Right renal cortex interstitium (tissue), 3 donors: Measurements from ENCODE around the gene WDR48. TPM values are rescaled to one million over a fixed set of nuclear protein-coding genes. Genes with fewer than 3 reads are reported as not detected.
"Not testable (repeated sequence)": the region's sequence is repeated elsewhere in the genome, so short reads cannot be mapped to it uniquely, and the experiment has no call there.

ENCODE experiments used
- DNase-seq, 3 donors: peaks; one replicate each; pipeline ENCODE4 v3.0.0-alpha.2; 2013; ENCODE audit warnings: low read depth in 3 of 3, low spot score in 2 of 3
- polyA plus RNA-seq, 3 donors: library from polyadenylated mRNA; unstranded; fragments of 120-200 nt; gene quantifications; one replicate each; pipeline ENCODE4 v1.2.1, GENCODE V29; 2013; ENCODE audit not compliant: insufficient read length in 3 of 3

Gene WDR48
- polyA plus RNA-seq = 100 to 1,000 TPM; 105 to 108 (median 108) TPM

GRCh38 chr3:39051649-39052561 lies at the start of gene WDR48, which contains the start of gene SCN11A:
WDR48 (plus strand) TSS chr3:39052016; CDS start chr3:39052026, 10 bp downstream.
SCN11A (minus strand) TSS chr3:39051944; CDS start chr3:38950362, 101,582 bp downstream.
- peak; percentile 92 to 96 (median 95) for DNase-seq

- no peak for DNase-seq
Observed at GRCh38 chr3:39005295-39005694, 46.5 kb upstream of the WDR48 start.

GRCh38 chr3:39011191-39011736 lies 40.6 kb upstream of the WDR48 start:
- DNase-seq = no peak

- DNase-seq = no peak
Observed at GRCh38 chr3:39013289-39013688, 38.5 kb upstream of the WDR48 start.

DNA sequence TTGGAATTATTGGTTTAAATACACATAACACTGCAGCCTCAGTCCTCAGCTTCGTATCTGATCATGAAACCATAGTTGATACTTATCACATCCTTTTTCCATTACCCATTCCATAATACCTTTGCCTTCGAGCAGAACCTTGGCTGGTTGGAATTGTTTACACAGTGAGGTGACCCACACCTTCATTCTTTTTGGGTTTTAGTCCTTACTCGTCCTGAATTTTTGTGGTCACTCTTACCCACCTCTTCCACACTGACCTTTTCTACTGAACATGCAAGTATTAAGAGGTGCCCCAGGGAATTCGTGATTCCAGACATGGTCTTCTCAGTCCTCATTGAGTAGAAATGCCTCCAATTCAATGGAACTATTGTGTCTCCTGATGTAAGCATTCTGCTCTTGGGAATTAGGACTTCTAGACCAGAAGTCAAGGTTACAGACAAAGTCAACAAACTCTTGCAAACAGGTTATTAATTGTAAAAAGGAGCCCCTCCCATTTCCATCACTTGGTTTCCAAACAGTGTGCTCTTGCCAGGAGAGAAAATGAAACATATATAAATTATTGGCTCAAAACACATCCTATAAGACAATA lies 37.8 kb upstream of the WDR48 start:
- DNase-seq = no peak

- no peak for DNase-seq
Observed at GRCh38 chr3:39015418-39015817, 36.4 kb upstream of the WDR48 start.

- DNase-seq = no peak
Observed at GRCh38 chr3:39019299-39019698, 32.5 kb upstream of the WDR48 start.

DNA sequence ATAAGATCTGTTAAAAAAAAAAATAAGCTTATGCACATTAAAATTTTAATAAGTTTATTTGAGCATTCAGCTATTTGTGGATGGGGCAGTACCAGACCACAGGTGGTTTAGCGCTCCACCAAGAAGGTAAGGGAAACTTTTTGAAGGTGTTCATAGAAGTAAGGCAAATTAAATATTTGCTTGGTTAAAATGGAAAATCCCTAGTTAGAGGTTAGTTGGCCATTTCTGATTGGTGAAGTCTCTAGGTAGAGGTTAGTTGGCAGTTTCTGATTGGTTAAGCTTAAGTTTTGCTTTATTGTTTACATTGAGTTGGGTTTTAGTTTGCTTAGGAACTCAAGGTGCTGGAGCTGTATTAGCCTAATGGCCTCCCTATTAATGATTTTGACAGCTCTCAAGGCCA lies 30.8 kb upstream of the WDR48 start:
- DNase-seq = no peak

DNA sequence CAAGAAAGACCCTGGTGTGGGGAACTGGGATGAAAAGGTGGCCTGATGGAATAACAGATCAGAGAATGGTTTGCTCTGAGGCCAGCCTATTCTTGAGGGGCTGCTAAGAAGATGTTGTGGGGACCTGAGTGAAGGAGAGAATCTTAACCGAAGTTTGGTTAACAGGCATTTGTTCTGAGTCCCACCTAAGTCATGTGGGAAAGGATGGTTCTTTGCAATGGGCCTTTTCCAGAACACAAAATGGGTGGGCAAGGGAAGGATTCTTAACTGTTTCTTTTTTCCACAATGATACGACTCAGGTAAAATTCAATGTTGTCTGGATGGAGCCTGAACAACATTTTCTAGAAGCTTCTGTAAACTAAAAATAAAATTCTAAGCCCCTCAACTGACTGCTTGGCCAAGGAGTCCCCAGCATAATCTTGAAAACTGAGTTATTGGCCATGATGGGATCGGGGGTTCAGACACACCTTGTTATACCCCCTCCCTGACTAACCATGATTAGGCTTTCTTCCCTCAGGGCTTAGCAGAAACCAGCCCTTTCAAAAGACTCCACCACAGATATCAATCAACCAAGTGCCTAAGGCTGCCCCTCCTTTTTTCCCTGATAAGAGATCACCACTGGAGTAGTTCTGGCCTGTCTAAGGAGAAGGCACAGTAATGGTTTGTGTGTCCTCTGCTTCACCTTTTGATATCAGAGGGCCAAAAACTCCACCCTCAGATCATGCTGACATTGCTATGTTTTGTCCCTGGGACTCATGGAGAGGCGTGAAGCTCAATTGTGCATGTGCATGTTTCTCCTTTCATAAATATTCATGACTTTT lies 30.1 kb upstream of the WDR48 start:
- no peak for DNase-seq

- DNase-seq = no peak
Observed at GRCh38 chr3:39022286-39022630, 29.6 kb upstream of the WDR48 start.

- no peak for DNase-seq
Observed at GRCh38 chr3:39024497-39024896, 27.3 kb upstream of the WDR48 start.

- DNase-seq = no peak
Observed at GRCh38 chr3:39025222-39025970, 26.4 kb upstream of the WDR48 start.

DNA sequence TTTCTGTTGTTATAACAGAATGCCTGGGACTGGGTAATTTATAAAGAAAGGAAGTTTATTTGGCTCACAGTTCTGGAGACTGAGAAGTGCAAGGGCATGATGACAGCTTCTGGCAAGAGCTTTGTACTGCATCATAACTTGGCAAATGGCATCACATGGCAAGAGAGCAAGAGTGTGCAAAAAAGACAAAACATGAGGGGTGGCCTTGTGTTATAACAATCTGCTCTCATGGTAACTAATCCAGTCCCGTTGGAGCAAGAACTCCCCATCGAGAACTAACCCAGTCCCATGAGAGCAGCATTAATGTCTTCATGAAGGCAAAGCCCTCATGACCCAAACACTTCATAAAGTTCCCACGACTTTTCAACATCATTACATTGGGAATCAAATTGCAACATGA lies 23.3 kb upstream of the WDR48 start:
- DNase-seq = no peak

DNA sequence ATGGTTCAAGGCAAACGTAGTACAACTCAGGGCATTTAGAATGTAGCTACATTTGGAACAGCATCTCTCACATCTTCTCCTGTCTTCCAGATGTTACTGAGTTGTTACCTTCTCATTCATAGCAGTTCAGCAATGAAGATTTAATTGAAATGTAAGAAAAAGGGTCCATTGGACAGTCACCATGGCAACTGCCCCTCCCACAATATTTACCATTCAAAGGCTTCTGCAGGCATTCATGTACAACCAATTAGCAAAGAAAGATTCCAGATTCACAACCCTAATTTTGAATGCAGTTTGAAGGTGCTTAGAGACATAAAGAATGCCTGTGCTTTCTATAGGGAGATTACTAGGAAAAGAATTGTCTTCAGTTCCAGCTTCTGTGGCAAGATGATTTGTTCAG lies 22.3 kb upstream of the WDR48 start:
- no peak for DNase-seq

DNA sequence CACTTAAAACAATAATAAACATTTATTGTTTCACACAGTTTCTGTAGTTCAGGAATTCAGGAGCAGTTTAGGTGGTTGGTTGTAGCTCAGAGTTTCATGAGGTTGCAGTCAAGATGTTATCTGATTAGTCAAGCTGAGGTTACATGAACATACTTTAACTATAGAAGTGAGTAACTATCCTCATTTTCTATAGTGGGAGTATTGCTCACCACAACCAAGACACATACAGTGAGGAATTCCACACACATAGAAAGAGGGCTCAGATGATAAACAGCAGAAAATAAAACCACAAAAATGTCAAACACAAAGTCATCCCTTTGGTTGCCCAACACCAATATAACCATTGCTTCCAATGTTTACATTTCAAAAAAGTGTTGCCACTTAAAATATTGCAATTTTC lies 13.7 kb upstream of the WDR48 start:
- DNase-seq = no peak

DNA sequence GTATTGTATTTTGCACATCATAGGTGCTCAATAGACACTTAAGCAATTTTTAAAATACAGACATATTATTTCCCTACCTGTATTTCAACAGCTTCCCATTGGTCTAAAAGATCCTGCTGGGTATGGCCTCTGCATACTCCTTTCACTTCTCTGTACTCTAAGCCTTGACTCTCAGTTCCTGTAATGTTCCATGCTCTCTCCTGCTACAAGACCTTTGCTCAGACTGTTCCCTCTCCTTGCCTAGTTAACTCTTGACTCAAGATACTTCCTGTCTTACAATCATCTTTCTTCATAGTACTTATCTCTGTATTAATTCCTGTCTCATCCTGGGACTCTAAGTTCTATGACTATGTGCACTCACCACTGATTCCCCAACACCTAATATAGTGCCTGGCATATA lies 1.8 kb upstream of the WDR48 start:
- DNase-seq = no peak

DNA sequence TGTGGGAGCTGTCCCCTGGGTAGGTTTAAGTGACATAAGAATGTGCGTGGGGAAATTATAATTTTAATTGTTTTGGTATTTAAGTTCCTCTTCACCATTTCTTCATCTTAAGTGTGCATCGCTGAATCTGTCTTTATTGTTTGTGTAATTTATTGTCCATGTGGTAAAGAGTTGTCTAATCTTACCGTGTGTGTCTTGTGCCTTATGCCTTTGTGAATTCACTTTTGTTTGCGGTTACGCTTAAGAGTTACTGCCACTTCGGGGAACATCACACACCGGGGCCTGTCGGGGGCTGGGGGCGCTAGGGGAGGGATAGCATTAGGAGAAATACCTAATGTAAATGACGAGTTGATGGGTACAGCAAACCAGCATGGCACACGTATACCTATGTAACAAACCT lies 767 bp downstream of the WDR48 start:
- DNase-seq = no peak

- DNase-seq = no peak
Observed at GRCh38 chr3:39053696-39054095, 1.9 kb downstream of the WDR48 start.

GRCh38 chr3:39056151-39056550 lies 4.3 kb downstream of the WDR48 start:
- DNase-seq = no peak

- DNase-seq = not testable (repeated sequence)
Observed at GRCh38 chr3:39061228-39061627, 9.4 kb downstream of the WDR48 start.
